PC-9 (cell line): ENCODE measurements around the gene CCDC150. TPM values are rescaled to one million over a fixed set of nuclear protein-coding genes. Genes with fewer than 3 reads are reported as not detected.

Source experiments
- BruUV-seq: library from RNA; stranded (reverse); fragments of 400-500 nt; replicated peaks from 2 replicates; lab custom pipeline; 2021; lab: Mats Ljungman, UMichigan
- CTCF ChIA-PET: fragments of 300-600 bp; sonication (Branson Sonifier 250); formaldehyde crosslinking; loops from one replicate; lab custom pipeline; 2022; ENCODE audit warnings: antibody characterized with exemption; lab: Charles Lee
- POLR2A ChIA-PET: fragments of 300-600 bp; sonication (Branson Sonifier 250); formaldehyde crosslinking; loops from one replicate; lab custom pipeline; 2022; ENCODE audit warnings: antibody characterized with exemption; ENCODE audit not compliant: unreplicated experiment; lab: Charles Lee
- DNase-seq, 2 experiments: peaks; one replicate each; pipeline versions ENCODE4 v3.0.0 to v3.0.0-alpha.2; 2015 to 2022; ENCODE audit warnings: mixed read lengths in 1 of 2
- H2AFZ ChIP-seq: fragments of 200-600 bp; sonication (generic); 2 replicates; pipeline ENCODE4 v1.8.1; 2017; ENCODE audit warnings: antibody characterized with exemption
- H3F3A ChIP-seq: fragments of 200-600 bp; sonication (generic); 2 replicates; pipeline ENCODE4 v1.8.1; 2017; ENCODE audit warnings: antibody characterized with exemption, mild to moderate bottlenecking, low read depth; ENCODE audit not compliant: insufficient read depth
- H3K27ac ChIP-seq: fragments of 200-600 bp; sonication (generic); 2 replicates; pipeline ENCODE4 v1.6.1; 2016; ENCODE audit warnings: mixed run types
- H3K27me3 ChIP-seq: fragments of 200-600 bp; sonication (generic); 2 replicates; pipeline ENCODE4 v1.6.1; 2016; ENCODE audit warnings: low read depth, mixed run types; ENCODE audit not compliant: insufficient read depth
- H3K36me3 ChIP-seq: fragments of 200-600 bp; sonication (generic); 2 replicates; pipeline ENCODE4 v1.6.1; 2016; ENCODE audit warnings: low read depth, mixed run types
- H3K4me1 ChIP-seq: fragments of 200-600 bp; sonication (generic); replicated peaks from 2 replicates; pipeline ENCODE4 v1.6.1; 2016; ENCODE audit warnings: mixed run types; ENCODE audit not compliant: insufficient read depth
- H3K4me2 ChIP-seq: fragments of 200-600 bp; sonication (generic); 2 replicates; pipeline ENCODE4 v1.6.1; 2017; ENCODE audit warnings: mixed run types
- H3K4me3 ChIP-seq: fragments of 200-600 bp; sonication (generic); 2 replicates; pipeline ENCODE4 v1.6.1; 2016; ENCODE audit warnings: mixed run types
- H3K79me2 ChIP-seq: fragments of 200-600 bp; sonication (generic); 2 replicates; pipeline ENCODE4 v1.6.1; 2017; ENCODE audit warnings: low read depth, mixed run types
- H3K9me2 ChIP-seq: fragments of 200-600 bp; sonication (generic); 2 replicates; pipeline ENCODE4 v1.8.1; 2017; ENCODE audit warnings: mild to moderate bottlenecking; ENCODE audit not compliant: insufficient read depth
- H3K9me3 ChIP-seq: fragments of 200-600 bp; sonication (generic); 2 replicates; pipeline ENCODE4 v1.8.1; 2016; ENCODE audit warnings: low read depth; ENCODE audit not compliant: insufficient read depth
- H4K20me1 ChIP-seq: fragments of 200-600 bp; sonication (generic); 2 replicates; pipeline ENCODE4 v1.8.1; 2017; ENCODE audit not compliant: insufficient read depth
- EZH2 ChIP-seq: fragments of 200-600 bp; sonication (generic); IDR thresholded peaks from 2 replicates; pipeline ENCODE4 v1.8.0; 2017; ENCODE audit warnings: antibody characterized with exemption, low read depth
- intact Hi-C: fragments of 100-400 bp; cut with micrococcal nuclease; formaldehyde crosslinking; loops from one replicate; pipeline ENCODE4 v1.10.0; 2022; ENCODE audit not compliant: unreplicated experiment
- total RNA-seq: library from RNA; stranded (reverse); gene quantifications from 2 replicates; pipeline ENCODE4 v1.2.3, GENCODE V29; 2021
- TF ChIP-seq, protein P1 (sequence below): fragments of 200-600 bp; sonication (generic); conservative IDR thresholded peaks from 2 replicates; pipeline ENCODE4 v1.6.1; 2017; ENCODE audit warnings: mixed run types, antibody characterized with exemption, mild to moderate bottlenecking, moderate library complexity

The CCDC150 gene
- total RNA-seq, 1 experiment from 2014 or later, result 9.8 TPM

DNA sequence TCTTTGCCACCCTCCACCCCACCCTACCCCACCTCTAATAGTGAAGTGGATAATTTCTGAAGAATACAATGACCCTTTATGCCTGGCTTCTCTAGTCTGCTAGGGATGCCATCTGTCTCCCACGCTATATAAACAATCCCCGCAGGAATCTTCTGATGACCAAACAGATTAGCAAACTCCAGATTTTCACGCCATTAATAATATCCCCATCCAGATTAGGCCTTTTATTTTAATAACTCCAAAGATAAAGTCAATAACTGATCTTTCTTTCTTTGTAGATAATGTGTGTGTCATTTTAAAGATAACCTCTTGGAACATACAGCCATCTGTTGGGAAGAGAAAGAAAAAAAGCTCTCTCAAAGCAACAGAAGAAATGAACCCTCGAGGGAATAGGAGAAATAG, 47.9 kb upstream of the CCDC150 start:
- H3K79me2 ChIP-seq, result no peaks in the 10 kb centered on the region
- TF ChIP-seq, protein P1, sequence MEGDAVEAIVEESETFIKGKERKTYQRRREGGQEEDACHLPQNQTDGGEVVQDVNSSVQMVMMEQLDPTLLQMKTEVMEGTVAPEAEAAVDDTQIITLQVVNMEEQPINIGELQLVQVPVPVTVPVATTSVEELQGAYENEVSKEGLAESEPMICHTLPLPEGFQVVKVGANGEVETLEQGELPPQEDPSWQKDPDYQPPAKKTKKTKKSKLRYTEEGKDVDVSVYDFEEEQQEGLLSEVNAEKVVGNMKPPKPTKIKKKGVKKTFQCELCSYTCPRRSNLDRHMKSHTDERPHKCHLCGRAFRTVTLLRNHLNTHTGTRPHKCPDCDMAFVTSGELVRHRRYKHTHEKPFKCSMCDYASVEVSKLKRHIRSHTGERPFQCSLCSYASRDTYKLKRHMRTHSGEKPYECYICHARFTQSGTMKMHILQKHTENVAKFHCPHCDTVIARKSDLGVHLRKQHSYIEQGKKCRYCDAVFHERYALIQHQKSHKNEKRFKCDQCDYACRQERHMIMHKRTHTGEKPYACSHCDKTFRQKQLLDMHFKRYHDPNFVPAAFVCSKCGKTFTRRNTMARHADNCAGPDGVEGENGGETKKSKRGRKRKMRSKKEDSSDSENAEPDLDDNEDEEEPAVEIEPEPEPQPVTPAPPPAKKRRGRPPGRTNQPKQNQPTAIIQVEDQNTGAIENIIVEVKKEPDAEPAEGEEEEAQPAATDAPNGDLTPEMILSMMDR, result no peak
- no peak for TF ChIP-seq EZH2
- no peaks in the 10 kb centered on the region for H3K36me3 ChIP-seq
- BruUV-seq, result no TSS peak
- H4K20me1 ChIP-seq, result no peaks in the 10 kb centered on the region
- no peak overlapping the region for H3K4me3 ChIP-seq
- no peaks in the 10 kb centered on the region for H3K4me1 ChIP-seq
- DNase-seq, result no peak
- H3K9me2 ChIP-seq, result no peaks in the 10 kb centered on the region
- intact Hi-C loops, result loop anchor here (2.0 kb wide), 1 partner anchor 47 kb away; the partner anchor contains the start of gene CCDC150
- POLR2A ChIA-PET, result interaction anchor here (0.6 kb wide), 1 partner anchor 208 kb away, joined by 4 read pairs; the partner anchor contains the start of gene GTF3C3
- H3K27ac ChIP-seq, result no peak overlapping the region
- no peaks in the 10 kb centered on the region for H3K9me3 ChIP-seq
- no peaks in the 10 kb centered on the region for H3F3A ChIP-seq
- CTCF ChIA-PET, result no interaction called here
- H3K27me3 ChIP-seq, result peaks cover 19% of the 10 kb centered on the region; the same call in 1 of the 2 replicates
- no peak overlapping the region for H3K4me2 ChIP-seq
- no peak overlapping the region for H2AFZ ChIP-seq

DNA sequence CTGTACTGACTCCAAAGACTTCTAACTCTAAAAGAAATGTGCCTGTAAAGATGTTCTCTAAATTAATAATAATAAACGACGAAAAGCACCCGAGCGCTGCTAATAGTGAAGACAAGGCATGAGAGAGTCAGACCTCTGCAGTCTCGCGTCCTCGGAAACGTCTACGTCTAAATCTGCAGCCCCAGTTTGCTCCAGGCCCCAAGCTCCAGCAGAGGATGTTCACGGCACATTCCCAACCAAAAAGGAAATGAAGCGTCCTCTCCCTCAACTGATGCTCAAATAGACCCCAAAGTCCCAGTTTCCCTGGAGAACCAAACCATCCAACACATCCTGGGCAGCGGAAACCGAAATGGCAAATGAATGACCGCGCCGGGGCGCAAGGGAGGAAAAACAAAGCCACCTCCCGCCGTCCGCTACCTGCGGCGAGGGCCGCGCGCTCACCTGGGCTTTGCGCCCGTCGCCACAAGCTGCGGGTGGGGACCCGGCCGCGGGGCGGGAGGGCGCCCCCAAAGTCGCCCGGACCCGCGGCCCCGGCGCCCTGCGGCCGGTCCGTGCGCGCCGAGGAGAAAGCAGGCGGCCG, 47.1 kb upstream of the CCDC150 start:
- H3F3A ChIP-seq, result no peaks in the 10 kb centered on the region
- no peak overlapping the region for H2AFZ ChIP-seq
- H3K4me3 ChIP-seq, result peak overlapping the region; percentile 62; the same call in 1 of the 2 replicates
- intact Hi-C loops, result loop anchor here (2.0 kb wide), 1 partner anchor 46 kb away; the partner anchor contains the start of gene CCDC150
- H4K20me1 ChIP-seq, result no peaks in the 10 kb centered on the region
- no peaks in the 10 kb centered on the region for H3K79me2 ChIP-seq
- no peaks in the 10 kb centered on the region for H3K4me1 ChIP-seq
- POLR2A ChIA-PET, result interaction anchor here (0.6 kb wide), 1 partner anchor 39 kb away, joined by 18 read pairs; no protein-coding TSS in a partner anchor
- H3K4me2 ChIP-seq, result peak overlapping the region; percentile 85
- CTCF ChIA-PET, result no interaction called here
- H3K9me2 ChIP-seq, result no peaks in the 10 kb centered on the region
- BruUV-seq, result no TSS peak
- peak in 1 of 2 experiments; percentile 37 for DNase-seq
- H3K27ac ChIP-seq, result no peak overlapping the region
- H3K9me3 ChIP-seq, result no peaks in the 10 kb centered on the region
- no peaks in the 10 kb centered on the region for H3K36me3 ChIP-seq
- peaks cover 19% of the 10 kb centered on the region; the same call in 1 of the 2 replicates for H3K27me3 ChIP-seq
- TF ChIP-seq, protein P1, result no peak
- TF ChIP-seq EZH2, result no peak

DNA sequence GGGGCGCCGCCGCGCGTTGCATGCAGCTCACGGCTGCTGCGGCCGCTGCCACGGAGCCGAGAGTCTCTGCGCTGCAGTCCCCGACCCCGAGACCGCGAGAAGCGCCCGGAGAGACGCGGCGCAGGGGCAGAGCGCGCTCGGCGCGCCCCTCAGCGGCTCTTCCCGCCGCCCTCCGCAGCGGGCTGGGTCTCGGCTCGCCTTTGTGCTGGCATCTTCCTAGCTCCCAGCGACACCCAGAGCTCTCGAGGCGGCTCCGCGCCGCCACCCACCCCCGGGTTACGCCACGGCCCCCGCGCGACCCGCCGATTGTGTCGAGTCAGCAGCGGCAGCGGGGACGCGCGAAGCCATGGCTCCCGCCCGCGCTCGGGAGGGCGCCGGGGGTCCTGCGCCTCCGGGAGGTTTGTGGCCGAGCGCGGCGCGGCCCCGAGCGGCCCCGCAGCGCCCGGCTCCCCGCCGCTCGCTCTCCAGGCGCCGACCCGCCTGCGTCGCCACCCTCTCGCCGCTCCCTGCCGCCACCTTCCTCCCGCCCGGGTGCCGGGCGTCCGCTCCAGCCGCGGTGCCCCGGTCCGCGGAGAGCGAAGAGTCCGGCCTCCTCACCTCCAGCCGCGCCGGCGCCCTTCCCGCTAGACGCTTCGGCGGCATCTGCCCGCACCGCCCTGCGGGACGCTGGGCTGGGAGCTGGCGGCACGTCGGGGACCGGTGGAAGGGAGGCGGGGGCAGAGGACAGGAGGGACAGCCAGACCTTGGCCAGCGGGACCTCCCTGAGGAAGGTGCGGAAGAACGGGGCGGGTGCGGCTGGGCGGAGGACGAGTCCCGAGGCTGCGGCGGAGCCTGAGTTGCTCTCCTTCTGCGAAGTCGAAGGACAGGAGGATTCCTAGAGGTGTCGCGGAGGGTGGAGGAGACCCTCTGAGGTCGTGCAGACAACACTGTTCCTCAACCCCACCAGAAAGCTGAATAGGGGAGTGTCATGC, 46.3 kb upstream of the CCDC150 start, which contains the start of gene HECW2:
TSS of gene HECW2 (minus strand) at position 644 of the 971 bp plus-strand sequence.
- no peaks in the 10 kb centered on the region for H4K20me1 ChIP-seq
- POLR2A ChIA-PET, result no interaction called here
- no TSS peak for BruUV-seq
- peak within 1 kb of the TSS; percentile 74; the same call in 1 of the 2 replicates for H2AFZ ChIP-seq
- no peaks in the 10 kb centered on the region for H3K79me2 ChIP-seq
- H3K9me3 ChIP-seq, result no peaks in the 10 kb centered on the region
- CTCF ChIA-PET, result no interaction called here
- TF ChIP-seq, protein P1, result no peak
- no peak for TF ChIP-seq EZH2
- no peaks in the 10 kb centered on the region for H3K9me2 ChIP-seq
- no peaks in the 10 kb centered on the region for H3K4me1 ChIP-seq
- peak in 1 of 2 experiments; percentile 23 for DNase-seq
- intact Hi-C loops, result loop anchor here (2.0 kb wide), 1 partner anchor 46 kb away; the partner anchor contains the start of gene CCDC150
- peaks cover 19% of the 10 kb centered on the region; the same call in 1 of the 2 replicates for H3K27me3 ChIP-seq
- H3F3A ChIP-seq, result no peaks in the 10 kb centered on the region
- peak within 1 kb of the TSS; percentile 62 for H3K4me3 ChIP-seq
- peak within 1 kb of the TSS; percentile 85 for H3K4me2 ChIP-seq
- H3K36me3 ChIP-seq, result no peaks in the 10 kb centered on the region
- no peak within 1 kb of the TSS for H3K27ac ChIP-seq
